Type B pancreatic cell (in vitro differentiated cells): Measurements from ENCODE around the gene FGF7. TPM values are rescaled to one million over a fixed set of nuclear protein-coding genes. Genes with fewer than 3 reads are reported as not detected.
"Not testable (repeated sequence)": the region's sequence is repeated elsewhere in the genome, so short reads cannot be mapped to it uniquely, and the experiment has no call there.

Source experiments
- DNase-seq: peaks from one replicate; pipeline ENCODE4 v3.0.0; 2021; ENCODE audit warnings: mixed read lengths; ENCODE audit not compliant: unreplicated experiment; ENCODE audit errors: extremely low spot score
- H3K27ac Mint-ChIP-seq: 2 replicates; pipeline ENCODE4 v1.8.0; 2021; ENCODE audit warnings: mild to moderate bottlenecking, mixed read lengths
- H3K27me3 Mint-ChIP-seq: 2 replicates; pipeline ENCODE4 v1.8.0; 2021; ENCODE audit warnings: mixed read lengths
- H3K36me3 Mint-ChIP-seq: 2 replicates; pipeline ENCODE4 v1.8.0; 2021; ENCODE audit warnings: mixed read lengths
- H3K4me1 Mint-ChIP-seq: one replicate; pipeline ENCODE4 v1.8.0; 2021; ENCODE audit warnings: mixed read lengths; ENCODE audit not compliant: unreplicated experiment
- H3K4me3 Mint-ChIP-seq: 2 replicates; pipeline ENCODE4 v1.8.0; 2021; ENCODE audit warnings: mild to moderate bottlenecking, mixed read lengths
- H3K9me3 Mint-ChIP-seq: 2 replicates; pipeline ENCODE4 v1.8.0; 2021; ENCODE audit warnings: mixed read lengths
- CTCF ChIP-seq: fragments of 200-600 bp; sonication (generic); conservative IDR thresholded peaks from 2 replicates; pipeline ENCODE4 v1.5.0; 2021; ENCODE audit warnings: antibody characterized with exemption, mild to moderate bottlenecking
- total RNA-seq: library from RNA; stranded (reverse); gene quantifications from 2 replicates; pipeline ENCODE4 v1.2.1, GENCODE V29; 2021; ENCODE audit warnings: low replicate concordance

FGF7 gene
- total RNA-seq, 1 donor from 2014 or later, result 7.8 TPM

GRCh38 chr15:49466119-49466518 is 43.1 kb downstream of the FGF7 start:
- peaks cover 7% of the 10 kb centered on the region for H3K4me1 Mint-ChIP-seq
- H3K36me3 Mint-ChIP-seq, result no peaks in the 10 kb centered on the region
- no peaks in the 10 kb centered on the region for H3K9me3 Mint-ChIP-seq
- H3K4me3 Mint-ChIP-seq, result no peak overlapping the region
- no peak for TF ChIP-seq CTCF
- no peak for DNase-seq
- no peak overlapping the region for H3K27ac Mint-ChIP-seq
- H3K27me3 Mint-ChIP-seq, result no peaks in the 10 kb centered on the region

GRCh38 chr15:49467746-49468480 is 44.9 kb downstream of the FGF7 start:
- H3K27ac Mint-ChIP-seq, result no peak overlapping the region
- DNase-seq, result no peak
- no peak for TF ChIP-seq CTCF
- no peaks in the 10 kb centered on the region for H3K36me3 Mint-ChIP-seq
- H3K9me3 Mint-ChIP-seq, result no peaks in the 10 kb centered on the region
- no peaks in the 10 kb centered on the region for H3K27me3 Mint-ChIP-seq
- no peak overlapping the region for H3K4me3 Mint-ChIP-seq
- H3K4me1 Mint-ChIP-seq, result peaks cover 7% of the 10 kb centered on the region

GRCh38 chr15:49468481-49468839 is 45.4 kb downstream of the FGF7 start:
- peaks cover 7% of the 10 kb centered on the region for H3K4me1 Mint-ChIP-seq
- no peak for TF ChIP-seq CTCF
- no peaks in the 10 kb centered on the region for H3K9me3 Mint-ChIP-seq
- H3K27me3 Mint-ChIP-seq, result no peaks in the 10 kb centered on the region
- no peak for DNase-seq
- no peak overlapping the region for H3K4me3 Mint-ChIP-seq
- H3K36me3 Mint-ChIP-seq, result no peaks in the 10 kb centered on the region
- H3K27ac Mint-ChIP-seq, result no peak overlapping the region

- not testable (repeated sequence) for H3K4me1 Mint-ChIP-seq, H3K36me3 Mint-ChIP-seq, H3K27me3 Mint-ChIP-seq, DNase-seq, H3K27ac Mint-ChIP-seq, H3K4me3 Mint-ChIP-seq, H3K9me3 Mint-ChIP-seq
- TF ChIP-seq CTCF, result peak; percentile 60
Measured at GRCh38 chr15:49471248-49471647, 48.2 kb downstream of the FGF7 start.

GRCh38 chr15:49471733-49472132 is 48.7 kb downstream of the FGF7 start:
- Mint-ChIP-seq H3K4me1 (peaks cover 7% of the 10 kb centered on the region), H3K27me3 (no peaks in the 10 kb centered on the region), H3K9me3 (no peaks in the 10 kb centered on the region), H3K27ac (no peak overlapping the region), H3K4me3 (no peak overlapping the region), H3K36me3 (no peaks in the 10 kb centered on the region)
- TF ChIP-seq CTCF, result no peak
- DNase-seq, result no peak
